Measurements from ENCODE around the gene ADAMTS4.

The ADAMTS4 gene

DNA sequence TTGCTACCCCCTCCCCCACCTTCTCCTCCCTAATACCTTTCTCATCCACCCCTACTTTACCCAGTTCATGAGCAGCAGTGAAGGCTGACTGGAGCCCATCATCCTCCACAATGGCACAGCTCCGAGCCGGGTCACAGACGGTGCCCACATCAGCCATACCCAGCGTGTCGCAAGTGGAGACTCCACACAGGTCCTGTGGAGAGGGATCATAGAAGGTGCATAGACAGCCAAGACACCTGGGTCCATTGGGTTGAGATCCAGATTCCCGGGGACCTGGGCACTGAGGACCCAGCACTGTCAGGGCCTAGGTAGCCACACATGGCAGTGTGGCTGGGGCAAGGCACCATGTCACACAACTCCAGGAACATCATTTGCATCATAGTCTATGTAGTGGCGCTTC lies 2.7 kb downstream of the ADAMTS4 start:
- no peak for DNase-seq

DNA sequence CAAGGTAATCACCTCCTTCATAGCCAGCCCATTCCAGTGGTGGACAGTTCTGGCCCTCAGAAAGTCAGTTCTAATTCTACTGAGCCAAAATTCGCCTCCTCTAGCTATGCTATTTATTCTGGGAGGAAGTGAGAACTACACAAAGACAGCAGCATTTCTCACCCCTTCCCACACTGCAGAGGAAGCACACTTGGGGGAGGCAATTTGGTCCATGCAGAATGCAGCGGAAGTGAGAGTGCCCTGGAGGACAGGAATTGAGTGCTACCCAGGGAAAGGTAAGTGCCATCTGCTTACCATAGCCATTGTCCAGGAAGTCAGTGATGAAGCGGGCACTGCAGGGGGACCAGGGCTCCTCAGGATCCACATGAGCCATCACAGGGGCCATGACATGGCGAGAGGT lies 3.7 kb downstream of the ADAMTS4 start:
- no peak for DNase-seq

DNA sequence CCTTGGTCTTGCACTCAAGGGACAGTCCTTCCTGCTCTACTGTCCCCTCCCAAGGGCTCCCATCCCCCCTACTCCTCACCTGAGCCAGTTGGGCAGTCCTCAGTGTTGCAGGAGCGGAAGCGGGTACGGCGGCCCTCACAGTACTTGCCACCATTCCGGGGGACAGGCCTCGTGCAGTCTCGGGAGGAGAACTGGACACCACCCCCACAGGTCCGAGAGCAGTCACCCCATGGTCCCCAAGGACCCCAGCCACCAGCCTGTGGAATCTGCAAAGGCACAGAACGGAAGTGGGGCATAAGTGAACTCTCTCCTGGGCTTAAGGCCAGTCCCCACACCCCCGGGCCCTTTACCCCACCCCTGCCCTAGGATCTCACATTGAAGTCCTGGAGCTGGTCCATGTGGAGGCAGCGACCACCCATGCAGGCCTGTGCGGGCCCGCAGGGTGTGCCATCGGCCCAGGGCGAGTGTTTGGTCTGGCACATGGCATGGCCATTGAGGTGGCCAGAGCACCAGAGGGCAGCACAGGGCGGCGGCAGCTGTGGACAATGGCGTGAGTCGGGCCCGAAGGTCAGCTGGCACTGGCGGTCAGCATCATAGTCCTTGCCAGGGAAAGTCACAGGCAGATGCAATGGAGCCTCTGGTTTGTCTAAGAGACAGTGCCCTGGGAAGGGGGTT lies 5.2 kb downstream of the ADAMTS4 start:
- DNase-seq: no peak

DNA sequence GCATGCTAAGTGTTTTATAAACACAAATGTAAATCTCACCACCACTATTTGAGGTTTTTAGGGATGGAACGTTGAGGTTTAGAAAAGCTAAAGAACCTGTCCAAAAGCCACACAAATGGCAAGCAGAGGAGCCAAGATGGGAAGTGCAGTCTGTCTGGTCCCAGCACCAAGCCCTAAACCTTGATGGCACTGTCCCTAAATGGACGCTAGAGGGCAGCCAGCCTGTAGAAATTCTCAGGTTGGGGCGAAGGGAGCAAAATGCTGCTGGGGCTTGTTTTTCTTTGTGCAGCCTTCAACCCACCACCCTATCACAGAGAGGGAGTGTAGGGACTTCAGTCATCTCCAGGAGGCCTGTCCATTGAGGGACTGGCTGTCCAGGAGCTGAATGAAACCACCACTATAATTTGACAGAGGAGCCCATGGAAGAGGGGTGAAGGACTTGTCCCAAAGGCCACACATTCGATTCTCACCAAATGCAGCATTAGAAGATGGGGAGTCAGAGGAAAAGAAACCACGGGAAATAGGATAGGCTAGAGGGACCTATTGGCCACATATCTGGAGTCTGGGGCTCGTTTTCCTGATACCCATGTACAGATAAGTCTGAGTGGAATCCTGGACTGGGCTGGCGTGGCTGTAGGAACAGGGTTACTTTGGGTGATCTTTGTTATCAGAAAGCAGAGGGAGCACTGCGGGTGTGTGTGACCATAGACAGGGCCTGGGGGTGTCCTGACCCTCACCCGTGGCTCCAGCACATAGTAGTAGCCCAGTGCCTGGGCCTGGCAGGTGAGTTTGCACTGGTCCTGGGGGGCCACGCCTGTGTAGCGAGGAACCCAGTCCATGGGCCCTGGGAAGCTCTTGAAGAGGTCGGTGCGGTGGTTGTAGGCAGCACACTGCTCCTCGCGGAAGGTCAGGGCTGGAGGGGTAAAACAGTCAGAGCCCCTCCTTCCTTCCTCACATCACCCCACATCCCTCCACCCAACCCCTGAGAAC lies 6.1 kb downstream of the ADAMTS4 start:
- peak; percentile 75 for DNase-seq

DNA sequence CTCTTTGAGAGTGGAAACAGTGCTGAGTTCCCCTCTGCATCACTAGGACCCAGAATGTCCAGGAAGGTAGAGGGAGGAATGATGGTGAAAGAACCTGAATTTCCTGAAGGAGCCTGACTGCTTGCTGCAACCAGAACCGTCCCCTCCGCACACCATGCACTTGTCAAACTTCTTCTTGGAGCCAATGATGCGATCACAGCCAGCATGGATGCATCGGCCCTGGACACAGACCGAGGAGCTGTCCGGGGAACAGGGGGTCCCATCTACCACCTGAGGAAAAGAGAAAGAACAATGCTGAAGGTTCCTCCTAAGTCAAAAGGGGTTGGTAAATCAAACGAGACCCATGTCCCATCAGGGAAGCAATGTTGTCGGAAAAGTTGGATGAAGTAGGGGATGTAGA lies 6.9 kb downstream of the ADAMTS4 start:
- DNase-seq: no peak

DNA sequence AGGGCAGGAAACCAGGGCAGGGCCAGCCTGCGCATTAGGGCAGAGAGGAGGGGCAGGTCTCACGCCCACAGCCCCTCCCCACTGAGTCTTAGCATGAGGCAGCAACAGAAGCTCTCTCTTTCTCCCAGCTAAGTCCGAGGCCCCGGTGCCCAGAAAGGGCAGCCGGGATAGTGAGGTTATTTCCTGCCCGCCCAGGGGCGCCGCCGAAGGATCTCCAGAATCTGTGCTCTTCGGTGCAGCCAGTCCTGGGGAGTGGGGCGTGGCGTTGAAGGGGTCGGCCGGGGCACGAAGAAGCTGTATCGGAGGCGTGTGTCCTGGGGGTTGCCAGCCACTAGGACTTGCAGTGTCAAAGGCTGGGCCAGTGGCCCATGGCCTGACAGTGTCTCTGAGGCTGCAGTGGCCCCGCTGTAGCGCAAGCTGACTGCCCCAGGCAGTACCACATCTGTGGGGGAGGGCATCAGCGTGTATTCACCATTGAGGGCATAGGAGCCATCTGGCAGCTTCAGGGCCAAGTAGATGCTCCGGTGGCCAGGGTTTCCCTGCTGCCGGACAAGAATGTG lies 7.8 kb downstream of the ADAMTS4 start:
- no peak for DNase-seq

DNA sequence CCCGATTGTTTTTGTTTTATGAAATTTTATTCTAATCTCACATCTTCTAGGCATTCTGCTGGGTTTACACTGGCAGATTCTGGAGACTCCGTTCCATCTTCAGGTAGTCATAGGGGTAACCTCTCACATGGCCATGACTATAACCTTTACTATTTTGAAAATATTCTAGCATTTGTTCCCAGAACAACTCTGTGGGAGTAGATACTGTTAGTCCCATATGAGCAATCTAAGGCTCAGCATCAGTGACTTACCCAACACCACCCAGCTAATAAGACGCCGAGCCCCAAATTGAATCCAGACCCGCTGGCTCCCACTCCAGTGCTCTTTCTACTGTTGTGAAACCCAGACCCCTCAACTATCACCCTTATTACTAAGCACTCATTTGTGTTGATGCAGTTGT lies 9.8 kb downstream of the ADAMTS4 start:
- no peak for DNase-seq

DNA sequence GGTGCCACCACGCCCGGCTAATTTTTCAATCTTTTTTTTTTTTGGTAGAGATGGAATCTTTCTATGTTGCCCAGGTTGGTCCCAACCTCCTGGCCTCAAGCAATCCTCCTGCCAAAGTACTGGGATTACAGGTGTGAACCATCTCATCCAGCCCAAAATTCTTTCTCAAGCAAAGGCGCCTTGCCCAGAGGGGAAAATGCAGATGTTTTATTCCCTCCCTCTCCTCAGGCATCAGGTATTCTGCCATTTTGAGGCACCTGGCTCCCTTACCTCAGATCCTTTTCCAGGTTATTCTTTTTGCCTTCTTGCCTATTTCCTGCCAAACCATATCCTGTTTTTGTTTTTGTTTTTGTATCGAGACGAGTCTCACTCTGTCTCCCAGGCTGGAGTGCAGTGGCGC lies 10.5 kb downstream of the ADAMTS4 start:
- DNase-seq: no peak

DNA sequence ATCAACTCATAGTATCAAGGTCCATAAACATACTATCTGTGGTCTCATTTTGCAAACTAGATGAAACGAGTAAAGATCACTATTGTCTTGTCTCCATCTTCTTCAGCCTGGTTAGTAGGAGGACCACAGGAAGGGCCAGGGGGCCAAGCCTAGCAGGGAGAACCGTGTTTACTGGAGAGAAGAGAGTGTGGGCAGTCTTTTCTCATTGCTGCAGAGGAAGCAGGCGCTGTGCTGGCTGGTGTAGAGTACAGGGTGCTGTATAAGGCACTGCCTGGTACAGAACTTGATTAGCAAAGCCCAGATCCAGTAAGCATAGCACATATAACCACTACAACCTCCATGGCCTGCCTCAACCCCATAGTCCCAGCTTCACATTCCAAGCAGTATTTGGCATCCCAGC lies 11.5 kb downstream of the ADAMTS4 start:
- no peak for DNase-seq

DNA sequence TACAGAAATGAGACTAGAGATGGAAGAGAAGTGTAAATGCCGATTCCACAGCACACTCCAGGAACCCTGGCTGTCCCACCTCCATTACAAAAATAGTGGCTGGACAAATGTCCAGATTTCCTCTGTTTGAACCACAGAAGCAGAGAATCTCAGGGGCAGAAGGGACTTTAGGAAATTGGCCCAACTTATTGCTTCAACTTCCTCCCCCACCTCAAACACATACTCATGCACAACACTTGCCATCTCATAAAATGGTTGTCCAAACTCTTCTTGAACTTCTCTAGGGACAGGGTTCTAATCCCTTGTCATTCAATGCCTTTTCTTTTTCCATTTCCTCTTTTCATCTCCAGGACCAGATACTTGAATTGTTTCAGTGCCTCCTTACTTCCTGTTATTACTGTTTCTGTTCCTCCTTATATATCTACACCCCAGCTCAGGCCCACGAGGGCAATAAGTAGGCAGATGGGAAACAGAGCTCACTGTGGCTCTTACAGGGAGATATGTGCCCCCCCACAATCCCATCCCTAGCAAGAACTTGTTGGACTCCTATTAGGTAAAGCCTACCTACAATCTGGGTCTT lies 13.0 kb downstream of the ADAMTS4 start:
- no peak for DNase-seq

DNA sequence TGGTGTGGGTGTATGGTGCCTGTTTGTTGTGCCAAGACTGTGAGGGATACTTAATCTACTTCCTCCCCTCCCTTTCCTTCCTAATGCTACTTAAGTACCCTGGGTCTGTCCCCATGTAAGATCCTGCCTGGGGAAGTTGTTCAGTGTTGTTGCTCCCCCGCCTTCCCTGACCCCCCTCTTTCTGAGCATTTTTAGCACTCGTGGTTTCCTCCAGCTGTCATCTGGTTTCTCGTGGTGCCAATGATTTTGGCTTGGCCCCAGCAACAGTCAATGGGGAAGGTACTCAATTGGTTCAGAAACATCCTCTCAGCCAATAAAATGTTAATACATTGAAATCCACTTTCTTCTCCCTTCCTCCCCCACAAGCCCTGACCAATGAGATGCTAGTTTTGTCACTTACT lies 13.6 kb downstream of the ADAMTS4 start:
- peak; percentile 80 for DNase-seq

DNA sequence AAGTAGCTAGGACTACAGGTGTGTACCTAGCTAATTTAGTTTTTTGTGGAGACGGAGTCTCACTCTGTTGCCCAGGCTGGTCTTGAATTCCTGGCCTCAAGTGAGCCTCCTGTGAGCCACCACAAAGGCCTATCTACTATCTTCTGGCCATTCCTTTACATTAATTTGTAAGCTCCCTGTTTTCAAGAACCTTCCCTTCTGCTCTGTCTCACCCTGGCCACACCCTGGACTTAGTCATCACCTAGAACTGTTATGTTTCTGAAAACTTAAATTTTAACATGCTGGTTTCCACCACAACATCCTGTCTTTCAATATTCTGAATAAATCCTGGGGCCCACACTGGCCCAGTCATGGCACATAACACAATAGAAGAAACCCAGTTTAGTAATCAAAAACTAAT lies 16.6 kb downstream of the ADAMTS4 start:
- peak; percentile 56 for DNase-seq

DNA sequence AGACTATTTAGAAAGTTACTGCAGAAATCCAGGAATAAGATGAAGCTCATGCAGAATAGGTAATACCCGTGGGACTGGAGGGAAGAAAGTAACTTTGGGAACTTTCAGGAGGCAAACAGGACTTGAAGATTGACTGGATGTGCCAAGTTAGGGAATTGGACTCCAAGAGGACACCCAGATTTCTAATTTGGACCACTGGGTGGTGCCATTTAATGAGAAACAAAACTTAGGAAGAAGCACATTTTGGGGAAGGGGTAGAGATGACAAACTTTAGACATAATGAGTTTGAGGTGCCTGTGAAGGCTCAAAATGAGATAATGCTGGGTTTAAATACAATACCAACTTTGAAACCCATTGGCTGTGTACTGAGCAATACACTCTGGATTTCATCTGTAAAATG lies 18.2 kb downstream of the ADAMTS4 start:
- peak; percentile 34 for DNase-seq

DNA sequence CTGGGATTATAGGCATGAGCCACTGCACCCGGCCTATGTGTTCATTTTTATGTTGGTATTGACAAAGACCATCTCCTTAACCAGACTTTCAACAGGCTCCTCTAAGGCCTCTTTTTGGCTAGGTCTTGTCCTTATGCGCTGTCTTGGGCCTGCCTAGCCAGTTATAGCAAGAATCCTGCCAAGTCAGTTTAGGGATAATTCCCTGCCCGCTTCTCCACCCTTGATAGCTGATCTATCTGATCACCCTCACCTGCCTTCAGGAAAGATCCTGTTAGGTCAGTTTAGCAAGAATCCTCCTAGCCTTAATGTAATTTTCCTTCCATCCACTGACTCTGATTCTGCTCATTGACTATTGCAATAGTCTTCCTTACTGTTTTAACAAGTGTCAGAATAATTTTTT lies 19.2 kb downstream of the ADAMTS4 start:
- DNase-seq: no peak

DNA sequence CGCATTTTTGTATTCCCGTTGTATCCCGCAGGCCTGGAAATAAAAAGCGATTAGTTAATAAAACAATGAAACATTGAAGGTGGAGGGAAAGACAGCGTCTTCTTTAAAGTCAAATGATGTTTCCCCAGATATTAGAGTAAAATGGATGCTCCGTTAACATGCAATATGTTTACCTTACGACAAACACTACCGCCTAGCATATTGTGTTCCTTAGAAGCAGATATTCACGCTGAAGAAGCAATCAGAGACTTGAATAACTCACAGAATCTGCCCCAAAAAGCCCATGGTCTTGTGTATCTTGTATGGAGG lies 21.0 kb downstream of the ADAMTS4 start:
- no peak for DNase-seq

DNA sequence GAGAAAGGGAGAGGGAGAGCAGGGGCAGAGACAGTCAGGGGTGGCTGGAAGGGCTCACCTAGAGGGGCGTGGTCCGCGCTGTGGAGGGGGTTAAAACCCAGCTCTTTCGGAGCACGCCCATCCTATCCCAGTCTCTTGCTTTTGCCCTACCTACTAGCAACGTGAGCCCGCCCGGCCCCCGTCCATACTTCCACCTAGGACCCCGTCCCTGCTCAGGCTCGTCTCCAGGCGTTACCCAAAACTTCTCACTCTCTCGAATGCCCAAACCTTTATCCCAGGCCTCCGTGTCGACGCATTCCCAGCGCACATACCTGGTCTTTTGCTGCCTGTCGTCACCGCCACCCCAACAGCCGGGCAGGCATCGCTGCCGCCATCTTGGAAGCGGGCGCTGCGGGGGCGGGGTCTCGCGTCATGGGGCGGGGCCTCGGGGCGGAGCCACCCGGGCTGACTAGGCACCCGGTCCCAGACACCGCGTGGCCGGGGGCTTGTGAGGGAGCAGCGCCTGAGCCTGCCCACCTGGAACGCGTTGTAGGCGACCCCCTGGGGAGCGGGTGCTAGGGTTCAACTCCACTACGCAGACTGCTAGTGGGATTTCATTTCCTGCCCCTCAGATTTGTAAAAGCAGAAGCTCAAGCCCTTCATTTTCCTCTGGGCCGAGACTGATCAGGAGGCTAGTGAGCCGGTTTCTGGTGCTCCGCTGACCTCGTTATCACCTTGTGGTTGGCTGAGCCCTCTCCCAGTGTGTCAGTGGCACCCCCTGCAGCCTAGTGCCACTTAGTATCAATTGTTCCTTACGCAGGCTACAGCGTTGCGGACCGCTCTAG lies 21.5 kb downstream of the ADAMTS4 start, which contains the start of gene B4GALT3:
Gene B4GALT3, minus strand, starts transcription at position 396 of the 824 bp plus-strand sequence. CDS start 1,447 bp downstream, outside the sequence.
- DNase-seq: peak; percentile 77

DNA sequence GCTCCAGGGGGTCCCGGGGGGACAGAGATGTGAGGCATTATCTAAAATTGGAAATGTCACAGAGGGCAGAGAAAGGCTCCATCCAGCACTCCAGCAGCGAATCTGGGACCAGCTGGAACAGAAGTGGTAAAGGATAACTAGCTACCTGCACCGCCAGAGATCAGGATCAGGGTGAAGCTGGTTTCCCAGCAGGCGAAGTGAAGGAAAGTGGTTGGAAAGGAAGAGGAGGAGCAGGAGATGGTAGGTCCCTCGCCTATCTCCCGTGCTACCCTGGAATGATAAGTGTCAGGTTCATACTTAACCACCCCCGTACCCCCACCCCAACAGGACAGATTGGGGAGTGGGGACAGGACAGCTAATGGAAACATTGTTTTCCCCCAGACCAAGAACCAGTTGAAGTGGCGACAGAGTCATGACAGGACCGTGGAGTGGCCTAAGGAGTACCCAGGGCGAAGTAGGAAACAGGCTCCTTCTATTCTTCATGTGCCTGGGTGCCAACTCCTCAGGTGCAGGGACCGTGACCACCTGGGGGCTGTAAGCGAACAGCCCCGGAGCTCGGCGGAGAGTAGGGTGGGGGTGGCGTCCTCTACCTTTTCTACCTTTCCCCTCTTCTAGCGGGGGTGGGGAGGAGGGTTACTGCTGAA lies 22.3 kb downstream of the ADAMTS4 start:
- no peak for DNase-seq

DNA sequence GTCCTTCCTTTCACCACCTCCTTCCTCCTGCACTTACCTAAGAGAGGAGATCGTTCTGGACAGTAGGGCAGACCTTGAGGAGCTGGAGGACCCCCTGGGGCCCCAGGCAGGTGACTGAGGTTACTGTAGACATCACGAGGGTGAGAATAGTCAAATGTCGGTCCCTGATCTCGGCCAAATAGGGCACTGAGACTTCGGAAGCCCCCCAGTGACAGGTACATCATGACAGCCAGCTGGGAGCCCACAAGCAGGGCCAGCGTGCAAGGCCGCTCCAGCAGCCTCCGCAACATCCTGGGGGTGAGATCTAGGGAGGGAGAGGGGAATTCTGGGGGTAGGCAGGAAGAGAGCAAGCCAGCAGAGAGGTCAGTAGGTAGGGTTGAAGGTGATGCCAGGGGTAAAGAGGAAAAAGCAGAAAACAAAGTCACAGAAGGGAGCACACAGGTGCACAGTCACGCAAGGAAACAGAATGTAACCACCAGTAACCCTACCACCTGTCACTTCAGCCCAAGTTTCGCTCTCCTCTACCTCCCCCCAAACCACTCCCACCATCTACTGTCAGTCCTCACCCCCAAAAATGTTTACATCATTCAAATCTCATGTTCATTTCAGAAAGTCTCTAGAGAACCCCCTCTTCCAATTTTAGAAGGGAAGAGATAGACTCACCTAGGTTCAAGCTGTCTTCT lies 22.9 kb downstream of the ADAMTS4 start:
- no peak for DNase-seq

DNA sequence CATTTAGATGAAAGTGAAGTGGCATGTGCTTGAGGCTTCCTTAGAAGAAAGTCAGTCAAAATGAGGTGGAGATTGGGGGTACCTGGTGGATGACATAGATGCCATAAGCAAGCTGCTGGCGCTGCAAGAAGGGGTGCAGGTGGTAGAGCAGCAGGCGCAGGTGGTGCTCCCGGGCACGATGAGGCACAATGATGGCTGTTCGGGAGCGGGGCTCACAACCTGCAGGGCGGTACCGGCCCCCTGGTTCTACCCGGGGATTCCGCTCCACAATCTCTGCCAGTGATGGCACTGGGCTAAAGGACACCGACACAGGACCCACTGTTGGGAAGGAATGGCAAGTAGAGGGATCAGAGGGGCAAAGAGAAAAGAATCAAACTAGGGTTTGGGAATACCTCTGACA lies 23.9 kb downstream of the ADAMTS4 start:
- no peak for DNase-seq

DNA sequence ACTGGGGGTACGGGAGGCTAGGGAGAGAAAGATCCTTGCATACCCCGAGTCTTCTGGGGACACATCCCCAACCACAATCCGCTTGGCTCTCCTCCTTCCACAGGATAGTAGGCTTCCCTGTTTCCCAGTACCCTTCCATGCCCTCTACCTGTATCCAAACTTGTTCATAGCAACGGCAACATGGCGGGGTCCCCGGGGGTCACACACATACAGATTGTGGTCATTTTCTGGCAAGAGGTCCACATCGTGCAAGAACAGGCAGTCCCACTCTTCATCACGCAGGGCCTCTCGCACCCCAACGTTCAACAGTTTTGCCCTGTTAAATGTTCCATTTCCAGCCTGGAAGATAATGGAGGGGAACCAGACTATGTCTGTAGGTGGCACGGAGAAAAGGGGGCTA lies 25.1 kb downstream of the ADAMTS4 start:
- DNase-seq: no peak

DNA sequence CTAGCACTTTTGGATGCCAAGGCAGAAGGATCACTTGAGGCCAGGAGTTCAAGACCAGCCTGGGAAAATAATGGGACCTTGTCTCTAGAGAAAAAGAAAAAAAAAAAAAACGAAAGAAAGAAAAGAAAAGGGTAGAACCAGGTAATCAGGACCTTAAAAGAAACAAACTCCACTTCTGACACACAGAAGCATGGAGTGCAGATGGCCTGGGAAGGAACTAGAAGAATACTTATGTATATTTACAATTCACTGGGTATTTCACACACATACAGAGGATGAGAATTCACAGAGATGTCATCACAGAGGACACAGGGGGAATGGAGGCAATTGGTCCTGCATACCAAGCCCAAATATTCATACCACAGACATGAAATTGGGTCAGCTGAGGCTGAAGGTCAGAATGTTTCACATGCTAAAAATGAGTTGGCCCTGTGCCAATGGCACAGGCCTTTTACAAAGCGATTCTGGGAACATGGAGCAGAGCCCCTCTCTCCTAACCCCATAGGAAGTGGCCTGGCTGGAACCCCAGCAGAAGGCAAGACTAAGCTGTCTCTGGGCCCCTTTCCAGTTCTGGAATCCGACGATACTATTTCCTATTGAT lies 26.0 kb downstream of the ADAMTS4 start:
- peak; percentile 97 for DNase-seq

Data from fibroblast of skin of scalp (primary cell).